ENCODE measurements around the gene COLEC11.
"Not testable (repeated sequence)": the region's sequence is repeated elsewhere in the genome, so short reads cannot be mapped to it uniquely, and the experiment has no call there.

COLEC11 gene

GRCh38 chr2:3594493-3595281 lies at the start of gene COLEC11:
TSS of gene COLEC11 (plus strand) at chr2:3595112. CDS start at chr2:3604341, 9,229 bp downstream.
- no peak for DNase-seq

- no peak for DNase-seq
These were observed 49.0 kb upstream of the COLEC11 start for GRCh38 chr2:3545788-3546478.

- DNase-seq: no peak
These were observed 47.0 kb upstream of the COLEC11 start for GRCh38 chr2:3547915-3548314.

GRCh38 chr2:3553946-3554345 lies 41.0 kb upstream of the COLEC11 start:
- DNase-seq: no peak

GRCh38 chr2:3557639-3558204 lies 37.2 kb upstream of the COLEC11 start:
- DNase-seq: no peak

GRCh38 chr2:3558205-3559014 lies 36.5 kb upstream of the COLEC11 start, which contains the start of gene RNASEH1:
TSS of gene RNASEH1 (minus strand) at chr2:3558333. CDS start at chr2:3558260, 73 bp downstream.
- peak; percentile 99 for DNase-seq

- no peak for DNase-seq
These were observed 31.4 kb upstream of the COLEC11 start for GRCh38 chr2:3563521-3563976.

- DNase-seq: no peak
These were observed 29.8 kb upstream of the COLEC11 start for GRCh38 chr2:3565117-3565516.

- no peak for DNase-seq
These were observed 28.1 kb upstream of the COLEC11 start for GRCh38 chr2:3566806-3567205.

GRCh38 chr2:3569656-3570055 lies 25.3 kb upstream of the COLEC11 start:
- DNase-seq: not testable (repeated sequence)

GRCh38 chr2:3571284-3571683 lies 23.6 kb upstream of the COLEC11 start:
- DNase-seq: no peak

GRCh38 chr2:3572620-3573019 lies 22.3 kb upstream of the COLEC11 start:
- DNase-seq: no peak

- DNase-seq: no peak
These were observed 20.8 kb upstream of the COLEC11 start for GRCh38 chr2:3574155-3574554.

GRCh38 chr2:3575534-3576262 lies 19.2 kb upstream of the COLEC11 start:
- DNase-seq: peak; percentile 43

- not testable (repeated sequence) for DNase-seq
These were observed 18.7 kb upstream of the COLEC11 start for GRCh38 chr2:3576263-3576630.

- no peak for DNase-seq
These were observed 15.9 kb upstream of the COLEC11 start for GRCh38 chr2:3578987-3579386.

GRCh38 chr2:3580449-3580848 lies 14.5 kb upstream of the COLEC11 start:
- no peak for DNase-seq

GRCh38 chr2:3581367-3582262 lies 13.3 kb upstream of the COLEC11 start:
- no peak for DNase-seq

GRCh38 chr2:3584076-3584475 lies 10.8 kb upstream of the COLEC11 start:
- DNase-seq: no peak

- no peak for DNase-seq
These were observed 10.2 kb upstream of the COLEC11 start for GRCh38 chr2:3584608-3585260.
